ENCODE data around the gene ANGPTL8. TPM values are rescaled to one million over a fixed set of nuclear protein-coding genes. Genes with fewer than 3 reads are reported as not detected.

The ANGPTL8 gene
- total and polyA plus RNA-seq, 2 donors (not counting 3 experiments of a cell fraction or from before 2014, with no cell fraction given) = not detected

- no peak for TF ChIP-seq GATA2 (IDR thresholded peaks at IDR 0.05; ENCODE audit: insufficient read depth, insufficient read length, low read depth, low read length)
- no peak for TF ChIP-seq POLR2AphosphoS5 (IDR thresholded peaks at IDR 0.05; ENCODE audit: insufficient read depth, low read depth, low read length)
- TF ChIP-seq JUN (IDR thresholded peaks at IDR 0.05; ENCODE audit: borderline replicate concordance, insufficient read depth, insufficient read length, low read depth) = no peak
- TF ChIP-seq EZH2 (IDR thresholded peaks at IDR 0.05; ENCODE audit: borderline replicate concordance, low read depth, low read length, severe bottlenecking) = no peak
- dilution Hi-C loops (cut with MboI; ENCODE audit: extremely low pct_ligation_motif_present, low sequenced_read_pairs) (no loop called here), intact Hi-C loops (cut with micrococcal nuclease) (loop anchor here (5.0 kb wide), 1 partner anchor 347 kb away; no protein-coding TSS in a partner anchor)
- DNase-seq (ENCODE audit: low read depth, low spot score) = no peak
- H2AFZ ChIP-seq (ENCODE audit: low read depth, low read length) = no peak overlapping the region
- peaks cover 21 to 61% of the 10 kb centered on the region in 2 experiments for H3K36me3 ChIP-seq (ENCODE audit: control insufficient read depth in 2 of 2, extremely low read depth in 1 of 2, insufficient read depth in 2 of 2, low read length in 2 of 2)
- BruUV-seq (replicated peaks) = no TSS peak
- CTCF ChIA-PET = no interaction called here
- no peak overlapping the region for H3K4me3 ChIP-seq (replicated peaks in 1 of 3; ENCODE audit: insufficient read depth in 1 of 3, low read depth in 1 of 3, low read length in 3 of 3)
- H3K79me2 ChIP-seq (ENCODE audit: control insufficient read depth, insufficient read depth, low read length) = no peaks in the 10 kb centered on the region
- no peaks in the 10 kb centered on the region for H4K20me1 ChIP-seq (replicated peaks; ENCODE audit: control insufficient read depth, extremely low read depth, insufficient read depth, low read length)
- no peak overlapping the region for H3K27ac ChIP-seq (ENCODE audit: insufficient read depth, low read depth, low read length)
- H3K9ac ChIP-seq (replicated peaks; ENCODE audit: extremely low read depth, insufficient read depth, low read length) = no peak overlapping the region
- H3K9me3 ChIP-seq (replicated peaks; ENCODE audit: control insufficient read depth, insufficient read depth, low read length) = no peaks in the 10 kb centered on the region
- H3K27me3 ChIP-seq (ENCODE audit: control insufficient read depth in 2 of 2, insufficient read depth in 2 of 2, low read length in 2 of 2) = no peaks in the 10 kb centered on the region
- POLR2A ChIA-PET = no interaction called here
- no peak overlapping the region for H3K4me2 ChIP-seq (ENCODE audit: insufficient read depth, low read length)
- H3K9me1 ChIP-seq (replicated peaks; ENCODE audit: control insufficient read depth, extremely low read depth, insufficient read depth, low read length) = no peaks in the 10 kb centered on the region
- H3K4me1 ChIP-seq (ENCODE audit: control insufficient read depth, extremely low read depth, insufficient read depth, low read length) = peaks cover 5% of the 10 kb centered on the region
- no peak for FAIRE-seq
These were observed 607 bp downstream of the ANGPTL8 start for GRCh38 chr19:11240008-11240444.

GRCh38 chr19:11242025-11242424, 2.6 kb downstream of the ANGPTL8 start:
- no peak overlapping the region for H3K4me2 ChIP-seq (ENCODE audit: insufficient read depth, low read length)
- intact Hi-C loops (cut with micrococcal nuclease) (loop anchor here (2.0 to 5.0 kb wide), 3 partner anchors 27 to 345 kb away; no protein-coding TSS in a partner anchor), dilution Hi-C loops (cut with MboI; ENCODE audit: extremely low pct_ligation_motif_present, low sequenced_read_pairs) (no loop called here)
- H3K9me1 ChIP-seq (replicated peaks; ENCODE audit: control insufficient read depth, extremely low read depth, insufficient read depth, low read length) = no peaks in the 10 kb centered on the region
- ChIA-PET POLR2A (no interaction called here), CTCF (interaction anchor here (4.2 kb wide), 1 partner anchor 44 kb away, joined by 49 read pairs; no protein-coding TSS in a partner anchor)
- no peaks in the 10 kb centered on the region for H4K20me1 ChIP-seq (replicated peaks; ENCODE audit: control insufficient read depth, extremely low read depth, insufficient read depth, low read length)
- H3K36me3 ChIP-seq (ENCODE audit: control insufficient read depth in 2 of 2, extremely low read depth in 1 of 2, insufficient read depth in 2 of 2, low read length in 2 of 2) = peaks cover 17 to 52% of the 10 kb centered on the region in 2 experiments
- DNase-seq (ENCODE audit: low read depth, low spot score) = no peak
- H3K9ac ChIP-seq (replicated peaks; ENCODE audit: extremely low read depth, insufficient read depth, low read length) = no peak overlapping the region
- no peak overlapping the region for H3K4me3 ChIP-seq (replicated peaks in 1 of 3; ENCODE audit: insufficient read depth in 1 of 3, low read depth in 1 of 3, low read length in 3 of 3)
- TF ChIP-seq GATA2 (IDR thresholded peaks at IDR 0.05; ENCODE audit: insufficient read depth, insufficient read length, low read depth, low read length) = no peak
- no peak for TF ChIP-seq MYC (IDR thresholded peaks at IDR 0.05; ENCODE audit: low read depth, low read length)
- no peak for TF ChIP-seq CTCF (IDR thresholded peaks at IDR 0.05; ENCODE audit: extremely low read depth in 1 of 2, insufficient read depth in 1 of 2, low read depth in 1 of 2, low read length in 2 of 2)
- H2AFZ ChIP-seq (ENCODE audit: low read depth, low read length) = no peak overlapping the region
- H3K4me1 ChIP-seq (ENCODE audit: control insufficient read depth, extremely low read depth, insufficient read depth, low read length) = peaks cover 5% of the 10 kb centered on the region
- H3K79me2 ChIP-seq (ENCODE audit: control insufficient read depth, insufficient read depth, low read length) = no peaks in the 10 kb centered on the region
- no peak for FAIRE-seq
- no peaks in the 10 kb centered on the region for H3K27me3 ChIP-seq (ENCODE audit: control insufficient read depth in 2 of 2, insufficient read depth in 2 of 2, low read length in 2 of 2)
- H3K27ac ChIP-seq (ENCODE audit: insufficient read depth, low read depth, low read length) = no peak overlapping the region
- BruUV-seq (replicated peaks) = no TSS peak
- no peaks in the 10 kb centered on the region for H3K9me3 ChIP-seq (replicated peaks; ENCODE audit: control insufficient read depth, insufficient read depth, low read length)
